ENCODE data around the gene CD59.
"Not testable (repeated sequence)": the region's sequence is repeated elsewhere in the genome, so short reads cannot be mapped to it uniquely, and the experiment has no call there.

The CD59 gene

DNA sequence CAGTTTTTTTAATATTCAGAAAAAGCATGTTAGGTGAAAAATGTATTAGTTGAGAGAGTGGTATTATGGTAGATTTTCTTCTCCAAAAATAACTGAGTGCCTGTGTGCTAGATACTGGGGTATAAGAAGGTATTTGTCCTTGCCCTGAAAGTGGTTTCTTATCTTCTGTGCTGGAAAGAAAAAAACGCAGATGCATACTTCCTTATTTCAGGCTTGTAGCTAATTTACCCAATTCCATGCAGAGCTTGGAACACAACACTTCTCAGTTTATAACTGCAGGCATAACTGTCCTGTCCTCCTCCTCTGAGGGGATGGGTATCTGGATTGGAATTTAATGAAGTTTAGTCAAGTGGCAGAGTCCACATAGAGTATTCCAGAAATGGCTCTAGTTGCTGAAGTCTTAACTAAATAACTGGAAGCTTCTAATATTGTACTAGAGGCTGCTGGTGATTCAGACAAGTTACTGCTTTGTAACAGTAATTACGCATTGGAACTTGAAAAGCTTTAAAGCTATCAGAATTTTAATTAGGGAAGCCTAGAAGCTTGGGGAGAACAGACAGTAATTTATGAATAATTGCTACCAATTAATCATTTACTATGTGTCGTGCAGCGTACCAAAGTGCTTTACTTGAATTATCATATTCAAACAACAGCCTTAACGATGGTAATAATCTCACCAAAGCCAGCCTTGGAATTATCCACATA, 22.9 kb downstream of the CD59 start:
- no peak for DNase-seq (ENCODE audit: low read depth)

DNA sequence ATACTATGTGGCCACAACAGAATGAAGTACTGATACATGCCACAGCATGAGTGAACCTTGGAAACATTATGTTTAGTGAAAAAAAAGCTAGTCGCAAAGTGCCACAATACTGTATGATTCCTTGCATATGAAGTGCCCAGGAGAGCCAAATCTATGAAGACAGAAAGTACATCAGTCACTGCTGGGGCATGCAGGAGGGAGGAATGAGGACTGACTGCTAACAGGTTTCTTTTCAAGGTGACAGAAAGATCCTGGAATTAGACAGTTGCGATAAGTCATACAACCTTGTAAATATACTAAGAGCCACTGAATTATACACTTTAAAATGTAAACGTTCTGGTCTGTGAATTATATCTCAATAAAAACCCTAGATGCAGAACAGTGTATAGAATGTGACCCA, 23.8 kb downstream of the CD59 start:
- DNase-seq (ENCODE audit: low read depth), result no peak

DNA sequence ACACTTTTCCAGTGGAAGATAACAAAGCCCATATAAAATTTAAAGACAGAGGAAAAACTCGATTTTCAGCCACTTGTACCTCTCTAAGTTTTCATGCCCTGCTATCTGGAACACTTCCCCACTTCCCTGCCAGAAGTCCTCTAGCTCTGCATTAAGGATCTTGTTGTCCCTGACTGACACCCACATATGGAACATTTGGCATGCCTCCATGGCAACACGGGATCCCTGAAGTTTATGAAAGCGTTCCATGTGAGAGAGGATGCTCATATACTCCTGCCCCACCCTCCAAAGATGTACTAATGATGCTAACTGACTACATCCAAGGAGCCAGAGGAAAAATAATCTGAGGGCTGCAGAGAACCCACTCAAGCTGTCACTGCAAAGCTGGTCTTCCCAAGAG, 26.8 kb downstream of the CD59 start:
- DNase-seq (ENCODE audit: low read depth), result no peak

DNA sequence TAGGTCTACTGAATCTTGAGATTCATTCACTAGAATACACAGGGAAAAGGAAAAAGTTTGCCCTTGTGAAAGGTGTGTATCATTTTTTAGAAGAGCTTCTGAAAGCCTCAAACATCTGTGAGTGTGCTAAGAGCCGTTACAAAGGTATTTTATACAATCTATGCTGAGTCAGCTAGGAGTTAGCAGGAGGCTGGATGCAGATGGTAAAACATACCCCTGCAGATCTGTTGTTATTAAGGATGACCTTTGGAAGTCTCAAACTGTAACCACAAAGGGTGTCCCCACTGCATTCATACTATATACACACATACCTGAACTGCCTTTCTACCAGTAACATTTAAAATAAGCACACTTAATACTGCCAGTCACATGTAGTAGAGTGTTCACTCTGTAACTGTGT, 27.2 kb downstream of the CD59 start:
- no peak for DNase-seq (ENCODE audit: low read depth)

DNA sequence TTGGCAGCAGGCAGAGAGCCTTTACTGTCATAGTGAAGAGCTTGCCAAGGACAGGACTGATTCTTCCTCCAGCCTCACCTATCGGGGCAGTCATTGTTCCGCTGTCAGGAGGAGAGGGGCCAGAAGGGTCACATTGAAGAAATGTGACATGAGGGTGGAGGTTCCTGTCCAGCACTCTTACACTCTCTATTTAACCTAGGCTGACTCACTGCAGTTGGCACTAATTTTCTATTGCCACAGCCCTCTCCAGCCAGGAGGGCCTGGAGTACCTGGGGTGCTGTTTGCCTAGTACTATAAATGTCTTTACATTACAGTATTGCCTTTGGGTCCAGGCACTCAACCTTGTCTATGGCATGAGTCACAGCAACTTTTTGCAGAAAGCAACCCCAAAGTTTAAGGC, 28.4 kb downstream of the CD59 start:
- DNase-seq (ENCODE audit: low read depth), result not testable (repeated sequence)

DNA sequence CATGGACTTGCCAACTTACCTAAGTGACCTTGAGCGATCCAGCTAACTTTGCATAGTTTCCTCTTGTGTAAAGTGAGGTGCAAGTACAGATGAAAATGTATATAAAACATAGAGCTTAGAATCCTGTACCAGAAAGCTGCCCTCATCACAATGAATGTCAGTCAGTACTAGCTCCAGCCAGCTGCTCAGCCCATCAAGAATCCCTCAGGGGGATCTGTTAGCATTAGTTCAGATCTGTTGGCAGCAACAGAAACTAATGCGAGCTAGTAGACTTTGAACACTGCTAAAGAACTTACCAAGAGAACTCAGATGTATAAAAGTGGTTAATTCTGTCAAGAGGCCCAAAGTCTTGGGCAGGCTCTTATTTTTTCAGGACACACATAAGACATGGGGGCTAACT, 29.3 kb downstream of the CD59 start:
- DNase-seq (ENCODE audit: low read depth), result no peak

DNA sequence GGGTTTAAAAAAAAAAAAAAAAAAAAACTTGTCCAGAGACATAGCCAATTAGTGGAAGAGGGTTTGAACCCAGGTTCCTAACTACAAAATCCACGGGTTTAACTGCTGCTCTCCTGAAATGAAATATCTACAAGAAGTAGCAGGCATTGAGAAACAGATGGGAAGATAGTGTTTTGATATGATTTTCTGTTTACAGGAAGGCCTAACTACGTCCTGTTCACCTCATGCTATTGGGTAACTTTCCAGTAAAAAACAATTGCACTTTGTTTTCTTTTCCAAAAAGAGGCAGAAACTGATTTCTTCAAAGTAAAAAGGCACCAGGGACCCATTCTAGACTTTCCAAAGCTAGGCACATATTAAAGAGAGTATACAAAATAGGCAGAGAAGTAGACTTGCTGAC, 29.7 kb downstream of the CD59 start:
- no peak for DNase-seq (ENCODE audit: low read depth)

DNA sequence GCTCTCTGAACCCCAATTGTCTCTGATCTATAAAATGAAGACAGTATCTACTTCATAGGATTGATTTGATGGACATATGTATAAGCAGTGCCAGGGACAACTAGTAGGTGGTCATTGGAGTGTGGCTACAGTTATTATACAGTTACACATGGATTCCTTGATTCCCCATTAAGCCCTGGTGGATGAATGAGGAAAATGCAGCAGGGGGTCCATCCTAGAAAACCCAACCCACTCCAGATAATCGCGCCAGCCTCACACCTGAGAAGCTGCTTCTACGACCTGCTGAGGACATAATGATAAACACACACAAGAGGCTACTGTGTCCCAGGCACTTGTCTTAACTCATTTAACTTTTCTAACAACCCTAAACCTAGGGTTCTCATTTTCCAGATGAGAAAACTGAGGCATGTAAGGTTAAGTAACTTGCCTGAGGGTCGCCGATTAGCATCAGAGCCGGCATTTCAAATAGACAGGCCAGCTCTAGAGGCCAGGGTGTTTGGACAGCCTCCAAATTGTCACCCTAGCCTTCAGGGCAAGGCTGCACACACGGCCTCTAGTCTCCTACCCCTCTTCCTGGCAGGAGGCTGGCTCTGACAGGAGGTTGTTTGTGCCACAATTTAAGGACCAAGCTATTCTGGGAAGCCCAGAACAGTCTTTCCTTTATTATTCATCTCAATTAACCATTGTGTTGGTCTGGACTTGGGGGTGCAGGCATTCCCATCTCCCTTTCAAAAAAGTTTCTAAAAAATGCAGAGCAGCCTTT, 31.8 kb downstream of the CD59 start:
- no peak for DNase-seq (ENCODE audit: low read depth)

DNA sequence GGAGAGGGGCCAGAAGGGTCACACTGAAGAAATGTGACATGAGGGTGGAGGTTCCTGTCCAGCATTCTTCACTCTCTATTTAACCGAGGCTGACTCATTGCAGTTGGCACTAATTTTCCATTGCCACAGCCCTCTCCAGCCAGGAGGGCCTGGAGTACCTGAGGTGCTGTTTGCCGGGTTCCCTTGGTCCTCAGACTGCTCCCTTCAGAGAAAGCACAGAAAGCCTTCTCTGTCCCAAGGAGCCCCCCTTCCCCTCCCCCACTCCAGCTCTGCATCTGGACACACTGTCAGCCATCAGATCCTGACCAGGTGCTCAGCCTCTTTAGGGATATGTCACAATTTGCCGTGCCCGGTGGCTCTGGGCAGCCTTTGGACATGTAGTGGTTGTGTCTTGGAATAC, 32.4 kb downstream of the CD59 start:
- DNase-seq (ENCODE audit: low read depth), result no peak

DNA sequence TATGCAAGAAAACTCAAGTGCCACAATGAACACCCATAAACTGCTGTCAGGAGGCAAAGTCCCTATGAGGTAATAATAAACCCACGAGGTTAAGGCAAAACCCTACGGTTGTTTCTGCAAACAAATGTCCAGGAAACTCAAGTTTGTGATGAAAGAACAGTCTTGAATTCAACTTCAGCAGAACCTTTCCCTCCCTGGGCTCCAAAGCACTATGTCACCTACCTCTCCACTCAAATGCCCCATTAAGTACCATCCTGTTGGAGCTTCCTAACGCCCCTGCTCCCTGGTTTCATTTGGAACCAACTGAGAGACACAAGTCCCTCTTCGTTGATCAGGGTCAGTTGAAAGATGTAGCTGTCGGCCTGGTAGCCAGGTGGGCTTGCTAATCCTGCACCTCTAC, 33.0 kb downstream of the CD59 start:
- DNase-seq (ENCODE audit: low read depth), result no peak

DNA sequence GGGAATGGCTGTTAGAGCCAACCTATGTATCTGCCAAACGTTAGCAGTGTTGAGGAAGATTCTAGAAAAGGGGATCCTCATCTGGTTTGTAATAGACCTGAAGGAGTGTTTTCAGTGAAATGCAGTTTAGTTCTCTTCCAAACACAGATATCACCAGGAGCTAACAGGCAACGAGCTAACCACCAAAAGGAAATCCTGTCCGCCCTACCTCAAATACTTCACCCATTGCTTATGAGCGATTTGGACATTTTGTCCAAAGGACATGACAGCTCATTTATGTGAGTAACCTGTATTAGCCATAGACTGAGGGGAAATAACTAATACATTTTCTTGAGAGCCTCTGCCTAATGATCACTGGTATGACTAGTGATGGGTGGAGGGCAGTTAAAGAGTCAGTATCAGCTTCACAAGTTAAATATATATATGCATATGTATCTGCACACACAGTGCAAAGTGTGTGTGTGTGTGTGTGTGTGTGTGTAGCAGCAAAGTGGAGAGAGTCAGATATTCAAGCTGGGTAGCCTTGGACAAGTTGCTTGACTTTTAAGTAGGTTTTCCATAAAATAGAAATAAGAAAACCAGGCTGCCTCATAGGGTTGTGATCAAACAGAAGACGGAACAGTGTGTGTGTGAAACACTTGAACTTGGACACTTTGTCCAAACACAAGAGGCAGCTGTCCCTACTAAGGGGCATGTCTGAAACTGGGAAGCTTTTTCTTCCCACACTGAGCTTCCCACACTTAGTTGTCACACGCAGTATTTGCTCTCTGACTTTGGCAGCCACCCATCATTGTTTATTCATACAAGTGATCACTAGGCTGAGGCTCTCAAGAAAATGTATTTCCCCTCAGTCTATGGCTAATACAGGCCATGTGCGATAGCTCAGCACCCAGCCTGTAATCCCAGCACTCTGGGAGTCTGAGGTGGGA, 34.7 kb downstream of the CD59 start:
- DNase-seq (ENCODE audit: low read depth), result no peak

DNA sequence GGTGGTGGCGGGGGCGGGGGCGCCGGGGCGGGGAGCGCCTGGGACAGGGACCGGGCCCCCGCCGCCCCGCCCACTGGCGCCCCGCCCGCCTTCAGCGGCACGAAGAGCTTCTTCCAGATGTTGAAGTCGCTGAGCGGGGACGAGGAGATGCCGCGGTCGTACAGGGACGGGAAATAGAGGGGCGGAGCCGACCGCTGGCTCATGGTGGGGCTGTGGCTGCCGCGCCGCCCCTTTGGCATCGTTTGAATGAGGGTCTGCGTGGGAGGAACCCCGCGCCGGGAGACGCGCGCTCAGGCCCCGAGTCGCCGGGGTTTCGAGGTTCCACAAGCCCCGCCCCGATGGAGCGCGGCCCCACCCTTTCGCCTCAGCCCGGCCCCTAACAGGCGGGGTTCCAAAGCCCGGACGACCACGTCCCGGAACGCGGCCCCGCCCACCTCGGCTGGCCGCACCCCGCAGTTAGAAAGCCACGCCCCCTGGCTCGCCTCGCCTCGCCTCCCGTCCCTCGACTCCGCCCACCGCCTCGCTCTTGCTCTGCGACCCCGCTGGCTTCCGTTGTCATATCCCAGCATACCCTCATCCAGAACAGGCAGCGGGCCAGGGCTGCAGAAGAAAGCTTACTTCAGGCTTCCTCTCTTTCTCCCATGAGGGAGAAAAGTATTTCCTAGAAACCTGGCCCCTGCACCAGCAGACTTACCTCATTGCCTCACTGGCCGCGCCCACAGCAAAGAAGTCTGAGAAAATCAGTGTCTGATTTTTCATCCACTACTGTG, 35.5 kb downstream of the CD59 start, which contains the start of gene C11orf91:
Gene C11orf91 (minus strand): TSS at position 325 of the 770 bp plus-strand sequence. CDS start 86 bp downstream, at position 239.
- DNase-seq (ENCODE audit: low read depth), result no peak

DNA sequence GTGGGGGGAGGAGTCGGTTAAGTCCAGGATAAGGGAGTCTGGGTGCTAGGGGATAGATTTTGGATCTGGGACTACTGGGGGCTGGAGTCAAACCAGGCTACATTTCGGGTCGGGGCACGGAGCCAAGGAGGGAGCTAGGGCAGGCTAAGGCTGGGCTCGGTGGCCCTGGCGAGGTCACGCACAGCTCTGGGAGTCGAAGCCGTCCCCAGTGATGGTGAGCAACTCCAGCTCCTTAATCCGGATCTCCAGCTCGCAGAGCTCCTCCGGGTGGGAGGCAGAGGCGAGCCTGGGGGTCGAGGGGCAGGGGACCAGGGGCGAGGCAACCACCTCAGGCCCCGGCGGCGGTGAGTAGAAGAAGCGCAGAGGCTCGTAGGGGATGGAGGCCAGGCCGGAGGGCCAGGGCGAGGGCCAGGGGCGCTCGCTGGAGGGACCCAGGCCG, 36.1 kb downstream of the CD59 start:
- DNase-seq (ENCODE audit: low read depth), result no peak

DNA sequence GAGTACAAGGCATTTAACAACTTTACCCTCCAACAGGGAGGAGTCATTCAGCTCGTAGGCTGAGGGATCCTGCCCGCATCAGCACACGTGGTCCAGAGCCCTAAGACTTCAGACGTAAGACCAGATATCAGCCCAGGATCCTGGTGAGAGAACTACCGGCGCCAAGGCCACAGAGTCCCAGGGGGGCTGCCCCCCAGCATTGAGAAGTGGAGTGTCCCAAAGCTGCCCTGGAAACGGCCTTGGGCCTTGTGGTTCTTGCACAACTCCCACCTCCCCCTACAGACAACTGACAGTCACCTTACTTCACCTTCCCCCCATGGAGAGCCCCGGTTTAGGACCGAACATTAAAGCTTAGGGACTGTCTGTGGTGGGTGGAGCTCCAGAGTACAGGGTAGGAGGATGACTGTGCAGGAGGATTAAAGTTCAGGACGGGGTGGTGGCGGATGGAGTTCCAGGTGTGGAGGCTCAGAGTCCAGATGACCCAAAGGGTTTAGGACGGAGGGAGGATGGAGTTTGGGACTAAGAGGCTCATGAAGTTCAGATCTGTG, 36.6 kb downstream of the CD59 start:
- no peak for DNase-seq (ENCODE audit: low read depth)

DNA sequence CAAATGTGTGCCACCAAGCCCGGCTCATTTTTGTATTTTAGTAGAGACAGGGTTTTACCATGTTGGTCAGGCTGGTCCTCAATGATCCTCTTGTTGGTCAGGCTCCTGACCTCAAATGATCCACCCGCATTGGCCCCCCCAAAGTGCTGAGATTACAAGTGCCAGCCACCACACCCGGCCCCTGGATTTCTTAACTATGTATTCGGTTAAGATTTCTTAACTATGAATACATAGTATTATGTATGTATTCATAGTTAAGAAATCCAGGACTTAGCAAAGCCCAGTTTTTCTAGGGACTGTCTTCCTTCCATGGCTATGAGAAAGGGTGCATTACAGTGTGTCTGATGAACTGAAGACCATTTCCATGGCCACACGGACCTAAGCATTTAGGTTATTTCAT, 37.3 kb downstream of the CD59 start:
- no peak for DNase-seq (ENCODE audit: low read depth)

DNA sequence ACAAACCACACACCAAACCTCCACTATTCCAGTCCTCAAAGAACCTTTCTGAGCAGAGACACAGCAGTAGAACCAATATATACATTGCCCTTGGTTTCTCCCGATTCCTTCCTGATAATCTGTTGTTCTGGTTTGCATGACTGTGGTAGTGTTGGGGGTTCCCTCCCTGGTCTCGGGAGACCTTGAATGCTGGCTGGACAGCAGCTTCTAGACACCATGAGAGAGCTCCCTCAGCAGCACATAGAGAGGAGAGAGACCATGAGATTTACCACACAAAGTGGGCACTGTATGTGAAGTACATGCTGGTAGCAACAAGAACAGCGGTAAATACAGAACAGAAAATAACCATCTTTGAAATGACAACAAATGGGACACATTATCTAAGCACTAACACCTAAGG, 38.2 kb downstream of the CD59 start:
- no peak for DNase-seq (ENCODE audit: low read depth)

DNA sequence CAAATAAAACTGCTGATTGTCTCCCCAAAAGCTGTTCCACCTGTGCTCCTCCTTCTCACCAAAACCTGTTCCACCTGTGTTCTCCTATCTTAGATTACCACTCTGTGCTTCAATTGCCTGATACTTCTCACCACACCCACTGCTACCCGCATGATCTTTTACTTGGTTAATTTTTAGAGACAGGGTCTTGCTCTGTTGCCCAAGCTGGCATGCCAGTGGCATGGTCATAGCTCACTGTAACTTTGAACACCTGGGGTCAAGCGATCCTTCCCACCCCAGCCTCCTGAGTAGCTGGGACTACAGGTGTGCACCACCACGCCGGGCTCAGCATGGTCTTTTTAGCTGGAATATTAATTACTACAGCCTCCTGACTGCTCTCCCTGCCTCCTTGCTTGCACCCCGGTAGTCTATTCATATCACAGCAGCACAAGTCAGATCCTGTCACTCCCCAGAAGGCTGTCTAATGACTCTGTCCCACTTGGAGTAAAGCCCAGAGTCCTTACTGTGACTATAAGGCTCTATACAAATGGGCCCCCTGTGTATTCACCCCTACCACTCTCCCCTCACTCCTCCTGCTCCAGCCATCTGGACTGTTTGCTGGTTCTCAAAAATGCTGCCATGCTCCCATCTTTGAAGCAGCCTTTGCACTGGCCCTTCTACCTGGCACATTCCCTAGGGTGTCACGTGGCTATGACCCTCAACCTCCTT, 39.1 kb downstream of the CD59 start:
- no peak for DNase-seq (ENCODE audit: low read depth)

DNA sequence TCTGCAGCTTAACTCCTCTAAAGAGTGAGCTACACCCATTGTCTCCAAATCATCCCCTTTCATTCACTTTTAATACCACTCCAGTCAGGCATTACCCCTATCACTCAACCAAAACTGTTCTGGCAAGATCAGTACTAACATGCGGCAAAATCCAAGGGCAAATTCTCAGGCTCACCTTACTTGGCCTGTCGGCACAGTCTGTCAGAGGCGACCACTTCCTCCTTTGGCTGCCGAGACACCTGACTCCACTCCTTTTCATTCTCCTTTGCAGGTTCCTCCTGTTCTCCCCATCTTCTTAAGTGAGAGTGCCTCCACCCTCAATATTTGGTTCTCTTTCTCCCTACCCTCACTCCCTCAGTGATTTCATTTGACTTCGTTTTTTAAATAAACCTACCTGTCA, 39.8 kb downstream of the CD59 start:
- DNase-seq (ENCODE audit: low read depth), result no peak

DNA sequence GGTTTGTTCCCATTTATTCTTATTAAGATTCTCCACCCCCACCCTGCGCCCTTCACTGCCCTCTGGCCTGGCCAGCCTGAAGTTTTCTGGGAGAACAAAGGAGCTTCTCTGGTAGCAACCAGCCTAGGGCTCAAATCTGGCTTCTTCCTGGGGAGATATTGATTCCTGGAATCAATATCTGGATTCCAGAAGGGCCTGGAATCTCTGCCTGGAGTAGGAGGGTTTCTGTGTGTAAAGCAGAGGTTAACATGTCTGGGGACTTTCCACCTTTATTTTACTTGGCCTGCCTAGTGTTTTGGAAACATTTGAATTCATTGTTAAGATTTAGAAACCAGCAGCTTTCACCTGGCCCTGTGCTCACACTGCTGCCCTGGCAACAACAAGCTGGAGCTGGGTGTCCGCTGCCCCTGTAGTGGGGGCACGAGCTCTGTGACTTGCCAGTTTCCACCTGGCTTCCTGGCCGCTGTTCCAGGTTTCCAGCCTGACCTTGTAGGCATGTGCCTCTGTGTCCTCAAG, 41.1 kb downstream of the CD59 start:
- no peak for DNase-seq (ENCODE audit: low read depth)

DNA sequence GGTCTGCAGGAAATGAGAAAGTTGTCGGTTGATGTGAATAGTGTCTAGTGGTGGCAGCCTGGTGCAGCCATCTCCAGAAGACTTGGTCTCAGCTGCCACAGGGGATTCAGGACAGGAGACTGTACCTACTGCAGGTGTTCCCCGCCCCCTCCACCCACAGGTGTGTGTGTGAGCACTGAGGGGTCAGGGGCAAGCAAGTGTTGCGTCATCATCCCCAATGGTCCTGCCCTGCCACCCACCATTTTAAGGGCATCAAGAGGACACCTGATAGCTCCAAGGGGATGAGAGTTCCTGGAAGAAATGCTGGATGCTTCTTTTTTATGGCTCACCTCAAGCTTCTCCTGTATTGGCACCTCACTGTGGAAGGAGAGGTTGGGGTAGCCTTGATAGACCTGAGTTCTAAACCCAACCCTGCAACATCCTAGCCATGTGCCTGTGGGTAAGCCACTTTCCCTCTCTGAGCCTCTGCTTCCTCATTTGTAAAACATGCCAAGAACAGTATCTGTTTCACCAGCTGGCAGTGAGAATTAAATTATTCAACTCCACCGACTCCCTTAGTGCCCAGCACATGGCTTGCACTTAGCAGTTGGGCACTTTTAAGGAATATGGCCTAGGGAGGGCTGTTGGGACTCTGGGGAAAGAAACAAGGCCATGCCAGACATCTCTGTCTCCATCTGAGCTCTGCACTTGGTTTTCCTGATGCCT, 41.7 kb downstream of the CD59 start:
- DNase-seq (ENCODE audit: low read depth), result no peak

Measured in GM04503 (cell line).